ENCODE results near the gene POLA2. TPM values are rescaled to one million over a fixed set of nuclear protein-coding genes. Genes with fewer than 3 reads are reported as not detected.

POLA2 gene
- total RNA-seq, 2 experiments from 2014 or later, result 73.8 to 74.5 TPM

DNA sequence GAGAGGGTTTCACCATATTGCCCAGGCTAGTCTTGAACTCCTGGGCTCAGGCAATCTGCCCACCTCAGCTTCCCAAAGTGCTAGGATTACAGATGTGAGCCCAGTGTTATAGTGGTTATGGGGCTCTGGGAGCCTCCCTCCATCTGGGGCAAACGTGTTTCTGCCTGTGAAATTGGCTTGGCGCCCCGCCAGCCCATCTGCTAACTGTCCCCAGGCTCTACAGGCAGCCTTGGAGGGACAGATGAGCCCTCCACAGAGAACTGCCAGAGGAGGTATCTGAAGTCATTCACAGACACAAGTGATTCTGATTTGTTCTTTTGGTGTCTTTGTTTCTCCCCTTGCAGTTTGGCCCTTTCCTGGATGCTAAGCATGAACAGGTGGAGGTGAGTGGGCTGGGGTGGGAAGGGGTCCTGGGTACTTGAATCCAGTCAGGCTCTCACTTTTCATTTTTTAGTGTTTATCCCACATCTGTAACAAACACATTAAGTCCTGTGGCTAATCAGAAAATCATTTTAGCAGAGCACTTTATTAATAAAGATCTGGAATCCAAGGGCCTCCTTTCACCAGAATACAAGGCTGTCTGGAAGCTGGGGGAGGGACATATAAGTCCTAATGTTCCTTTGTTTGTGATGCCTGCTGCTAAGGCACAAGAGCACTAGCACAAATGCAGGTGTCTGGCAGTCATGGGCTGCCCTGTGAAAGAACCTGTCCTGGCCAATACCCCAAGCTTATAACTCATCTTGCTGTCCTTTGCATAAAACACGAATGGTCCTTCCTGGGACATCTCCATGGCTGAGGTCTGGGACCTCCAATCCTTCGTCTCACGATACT, 27.2 kb downstream of the POLA2 start:
- Mint-ChIP-seq H3K36me3 (peaks cover 33% of the 10 kb centered on the region), H3K27ac (no peak overlapping the region), H3K4me3 (no peak overlapping the region), H3K9me3 (no peaks in the 10 kb centered on the region), H3K4me1 (no peaks in the 10 kb centered on the region), H3K27me3 (no peaks in the 10 kb centered on the region)
- no peak for DNase-seq

DNA sequence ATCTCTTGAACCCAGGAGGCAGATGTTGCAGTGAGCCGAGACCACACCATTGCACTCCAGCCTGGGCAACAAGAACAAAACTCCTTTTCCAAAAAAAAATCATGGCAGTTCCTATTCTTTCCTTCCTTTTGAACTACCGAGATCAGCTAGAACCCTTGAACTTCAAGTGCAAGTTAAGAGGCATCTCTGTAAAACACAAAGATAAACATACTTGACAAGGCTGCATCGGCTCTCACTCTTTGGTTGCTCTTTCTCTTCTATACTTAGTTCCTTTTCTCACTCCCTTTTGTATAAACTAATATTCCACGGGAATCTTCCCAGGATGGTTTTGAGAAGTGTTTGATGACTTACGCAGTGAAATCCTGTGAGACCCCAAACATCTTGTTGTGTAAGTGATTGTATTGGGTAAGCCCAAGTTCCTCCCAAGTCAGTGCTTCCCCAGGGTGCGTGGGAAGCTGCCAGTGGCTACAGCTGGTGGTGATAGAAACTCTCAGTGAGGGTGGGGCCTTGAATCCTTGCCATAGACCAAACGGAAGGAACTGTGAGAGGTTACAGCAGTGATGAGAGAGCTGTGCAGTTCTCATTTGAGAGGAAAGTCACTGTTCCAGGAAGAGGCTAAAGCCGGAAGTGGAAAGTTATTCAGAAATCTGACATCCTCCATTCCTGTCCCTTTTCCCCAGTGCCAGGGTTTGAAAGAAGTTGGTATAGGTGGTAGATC, 28.8 kb downstream of the POLA2 start:
- Mint-ChIP-seq H3K4me1 (no peaks in the 10 kb centered on the region), H3K27me3 (no peaks in the 10 kb centered on the region)

DNA sequence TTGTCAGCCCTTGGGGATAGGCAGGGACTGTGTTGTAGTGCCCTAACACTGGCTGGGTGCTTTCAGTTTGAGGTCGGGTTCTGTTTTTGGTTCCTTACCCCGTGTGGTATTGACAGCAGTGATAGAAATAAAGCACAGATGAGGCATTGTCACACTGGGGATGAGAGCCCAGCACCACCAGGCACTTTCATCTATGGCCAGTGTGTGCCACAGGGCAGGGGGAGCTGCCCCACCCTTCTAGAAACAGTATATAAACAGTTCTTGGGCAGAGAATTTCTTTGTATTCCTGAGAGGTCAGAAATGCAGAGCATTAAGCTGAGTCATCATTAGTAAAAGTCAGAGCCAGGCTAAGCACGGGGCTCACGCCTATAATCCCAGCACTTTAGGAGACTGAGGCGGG, 29.9 kb downstream of the POLA2 start:
- Mint-ChIP-seq H3K4me1 (no peaks in the 10 kb centered on the region), H3K36me3 (peaks cover 40% of the 10 kb centered on the region), H3K4me3 (no peak overlapping the region), H3K9me3 (no peaks in the 10 kb centered on the region), H3K27me3 (no peaks in the 10 kb centered on the region), H3K27ac (peak overlapping the region; percentile 50)
- DNase-seq, result no peak

More for the DNA sequence above, 28.8 kb downstream of the POLA2 start:
- H3K36me3 Mint-ChIP-seq, result peaks cover 39% of the 10 kb centered on the region
- H3K9me3 Mint-ChIP-seq, result no peaks in the 10 kb centered on the region
- DNase-seq, result no peak
- no peak overlapping the region for H3K4me3 Mint-ChIP-seq
- H3K27ac Mint-ChIP-seq, result no peak overlapping the region

DNA sequence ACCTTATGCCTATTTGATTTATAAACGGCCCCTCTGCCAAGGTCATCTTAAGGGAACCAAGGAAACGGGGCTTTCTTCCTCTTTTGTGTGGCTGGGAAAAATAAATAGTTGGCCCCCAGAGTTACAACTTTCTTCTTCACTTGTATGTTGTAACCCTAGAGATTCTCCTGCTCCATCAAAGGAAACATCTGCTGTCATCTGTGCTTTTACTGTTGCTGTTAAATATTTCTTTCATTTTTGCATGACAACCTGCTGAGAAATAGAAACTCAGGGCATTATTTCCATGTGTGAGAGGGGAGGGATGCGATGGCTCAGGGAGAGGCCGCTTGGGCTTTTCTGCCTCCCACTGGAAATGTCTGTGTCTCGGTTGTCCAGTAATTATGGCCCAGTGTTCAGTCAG, 31.1 kb downstream of the POLA2 start:
- no peak overlapping the region for H3K4me3 Mint-ChIP-seq
- no peaks in the 10 kb centered on the region for H3K9me3 Mint-ChIP-seq
- peaks cover 35% of the 10 kb centered on the region for H3K36me3 Mint-ChIP-seq
- no peak for DNase-seq
- H3K27me3 Mint-ChIP-seq, result no peaks in the 10 kb centered on the region
- no peak overlapping the region for H3K27ac Mint-ChIP-seq
- H3K4me1 Mint-ChIP-seq, result no peaks in the 10 kb centered on the region

DNA sequence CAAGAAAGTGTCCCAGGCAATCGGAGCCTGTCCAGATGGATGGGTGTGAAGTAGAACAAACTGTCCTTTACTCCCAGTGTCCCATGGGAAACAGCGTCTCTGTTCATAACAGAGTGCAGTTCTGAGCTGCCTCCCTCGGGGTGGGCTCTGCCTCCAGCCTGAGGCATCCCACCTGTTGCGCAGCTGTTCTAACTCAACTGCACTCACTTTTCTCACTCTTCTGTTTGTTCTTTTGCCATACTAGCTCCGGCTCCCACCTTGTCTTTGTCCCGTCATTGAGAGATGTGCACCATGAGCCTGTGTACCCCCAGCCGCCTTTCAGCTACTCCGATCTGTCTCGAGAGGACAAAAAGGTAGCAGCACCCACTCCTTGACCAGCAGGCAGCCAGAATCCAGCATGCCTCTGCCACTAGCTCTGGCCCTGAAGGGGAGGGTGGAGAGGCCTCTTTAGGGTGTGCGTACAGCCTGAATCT, 32.2 kb downstream of the POLA2 start:
- Mint-ChIP-seq H3K4me3 (no peak overlapping the region), H3K27ac (no peak overlapping the region), H3K36me3 (peaks cover 36% of the 10 kb centered on the region), H3K4me1 (no peaks in the 10 kb centered on the region), H3K9me3 (no peaks in the 10 kb centered on the region), H3K27me3 (no peaks in the 10 kb centered on the region)
- no peak for DNase-seq

DNA sequence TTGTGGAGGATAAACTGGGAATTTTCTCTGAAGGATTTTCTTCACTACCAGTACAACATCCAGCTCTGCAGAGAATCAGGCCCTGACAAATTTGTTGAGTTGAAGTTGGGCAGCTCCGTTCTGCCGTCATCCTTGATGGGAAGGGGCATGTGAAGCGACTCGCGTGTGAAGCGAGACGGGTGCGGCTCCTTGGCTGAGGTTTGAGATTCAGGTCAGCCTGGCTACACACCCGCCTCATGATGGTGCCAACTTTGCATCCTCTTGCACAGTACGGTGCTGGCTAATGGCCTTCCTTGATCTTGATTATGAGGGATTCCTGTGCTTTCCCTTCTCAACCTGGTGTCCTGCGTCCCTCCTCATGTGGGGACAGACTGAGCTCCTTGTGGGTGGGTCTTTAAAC, 33.2 kb downstream of the POLA2 start:
- Mint-ChIP-seq H3K27me3 (no peaks in the 10 kb centered on the region), H3K36me3 (peaks cover 31% of the 10 kb centered on the region), H3K9me3 (no peaks in the 10 kb centered on the region), H3K4me3 (no peak overlapping the region), H3K27ac (no peak overlapping the region), H3K4me1 (no peaks in the 10 kb centered on the region)
- no peak for DNase-seq

DNA sequence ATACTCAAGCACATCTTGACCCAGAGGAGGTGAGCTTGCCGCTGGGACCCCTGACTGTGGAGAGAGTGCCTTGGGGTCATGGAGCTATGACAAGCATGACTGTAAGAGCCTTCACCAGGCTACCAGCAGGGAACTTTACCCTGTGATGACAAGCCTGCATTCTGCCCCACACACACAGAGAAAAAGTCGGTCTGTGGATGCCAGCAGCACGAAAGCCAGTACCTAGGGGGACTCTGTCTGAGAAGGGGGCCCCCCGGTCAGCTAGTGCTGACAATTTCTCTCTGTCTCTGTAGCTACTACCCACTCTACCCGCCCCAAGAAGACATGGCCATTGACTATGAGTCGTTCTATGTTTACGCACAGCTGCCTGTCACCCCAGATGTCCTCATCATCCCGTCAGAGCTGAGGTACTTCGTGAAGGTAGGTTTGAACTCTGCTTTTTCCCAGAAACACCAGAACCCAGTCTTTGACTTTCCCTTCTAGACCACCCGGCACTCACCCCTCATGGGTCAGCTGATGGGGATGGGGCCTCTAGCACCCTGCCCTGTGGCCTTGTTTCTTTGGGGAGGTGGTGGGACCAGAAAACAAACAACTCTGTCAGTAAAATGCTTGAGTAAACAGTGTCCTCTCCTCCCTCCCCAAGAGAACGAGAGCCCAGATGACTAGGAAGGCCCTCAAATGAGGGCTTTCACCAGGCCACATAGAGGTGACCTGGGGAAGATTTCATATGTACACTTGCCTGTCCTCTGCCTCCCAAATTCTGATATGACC, 34.0 kb downstream of the POLA2 start:
- H3K4me1 Mint-ChIP-seq, result no peaks in the 10 kb centered on the region
- no peaks in the 10 kb centered on the region for H3K27me3 Mint-ChIP-seq
- H3K36me3 Mint-ChIP-seq, result peaks cover 27% of the 10 kb centered on the region
- no peak overlapping the region for H3K27ac Mint-ChIP-seq
- no peak overlapping the region for H3K4me3 Mint-ChIP-seq
- DNase-seq, result no peak
- no peaks in the 10 kb centered on the region for H3K9me3 Mint-ChIP-seq

DNA sequence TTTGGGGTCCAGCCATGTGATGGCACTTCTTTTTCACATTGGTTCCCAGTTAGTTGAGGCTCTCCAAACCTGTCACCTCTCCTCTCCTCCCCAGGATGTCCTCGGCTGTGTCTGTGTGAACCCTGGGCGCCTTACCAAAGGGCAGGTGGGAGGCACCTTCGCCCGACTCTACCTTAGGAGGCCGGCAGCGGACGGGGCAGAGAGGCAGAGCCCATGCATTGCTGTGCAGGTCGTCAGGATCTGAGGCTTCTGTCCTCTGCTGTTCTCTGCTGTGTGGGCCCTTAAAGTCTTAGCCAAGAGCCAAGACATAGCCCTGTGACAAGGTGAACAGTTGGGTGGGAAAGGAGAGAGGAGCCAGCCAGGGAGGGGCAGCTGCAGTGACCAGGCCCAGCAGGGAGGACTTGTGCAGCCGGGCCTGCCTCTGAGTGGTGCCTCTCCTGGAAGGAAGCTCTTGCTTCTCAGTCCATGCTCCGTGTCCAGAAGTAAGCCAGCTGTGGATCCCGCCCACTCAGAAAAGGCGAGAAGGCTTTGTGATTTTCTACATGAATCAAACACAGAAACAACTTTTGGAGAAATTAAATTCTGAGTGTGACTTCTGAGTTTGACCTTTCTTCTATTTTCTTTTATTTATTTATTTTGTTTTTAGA, 35.4 kb downstream of the POLA2 start:
- no peak for DNase-seq

DNA sequence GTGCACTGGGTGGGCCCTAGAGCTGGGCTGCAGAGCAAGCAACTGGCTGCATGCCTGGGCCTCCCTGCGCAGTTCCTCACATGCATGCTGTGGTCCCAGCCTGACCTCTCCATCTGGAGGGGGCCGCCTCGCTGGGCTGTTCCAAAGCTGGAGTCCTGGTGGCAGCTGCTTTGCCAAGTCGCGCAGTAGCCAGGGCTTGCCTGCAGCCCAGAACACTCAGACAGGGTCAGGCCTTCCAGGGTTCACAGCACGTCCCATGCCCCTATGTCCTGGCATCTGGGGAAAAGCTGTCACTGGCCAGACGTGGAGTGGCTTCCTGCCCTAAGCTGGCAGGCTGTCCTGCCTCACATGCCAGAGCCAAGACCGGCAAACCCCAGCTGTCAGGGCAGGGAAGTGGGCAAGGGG, 36.4 kb downstream of the POLA2 start:
- DNase-seq, result no peak
- Mint-ChIP-seq H3K27ac (no peak overlapping the region), H3K9me3 (no peaks in the 10 kb centered on the region), H3K36me3 (peaks cover 19% of the 10 kb centered on the region), H3K27me3 (no peaks in the 10 kb centered on the region), H3K4me1 (no peaks in the 10 kb centered on the region), H3K4me3 (no peak overlapping the region)

More for the DNA sequence above, 35.4 kb downstream of the POLA2 start:
- no peaks in the 10 kb centered on the region for H3K4me1 Mint-ChIP-seq
- H3K4me3 Mint-ChIP-seq, result no peak overlapping the region
- H3K27me3 Mint-ChIP-seq, result no peaks in the 10 kb centered on the region
- peaks cover 19% of the 10 kb centered on the region for H3K36me3 Mint-ChIP-seq
- no peak overlapping the region for H3K27ac Mint-ChIP-seq
- no peaks in the 10 kb centered on the region for H3K9me3 Mint-ChIP-seq

DNA sequence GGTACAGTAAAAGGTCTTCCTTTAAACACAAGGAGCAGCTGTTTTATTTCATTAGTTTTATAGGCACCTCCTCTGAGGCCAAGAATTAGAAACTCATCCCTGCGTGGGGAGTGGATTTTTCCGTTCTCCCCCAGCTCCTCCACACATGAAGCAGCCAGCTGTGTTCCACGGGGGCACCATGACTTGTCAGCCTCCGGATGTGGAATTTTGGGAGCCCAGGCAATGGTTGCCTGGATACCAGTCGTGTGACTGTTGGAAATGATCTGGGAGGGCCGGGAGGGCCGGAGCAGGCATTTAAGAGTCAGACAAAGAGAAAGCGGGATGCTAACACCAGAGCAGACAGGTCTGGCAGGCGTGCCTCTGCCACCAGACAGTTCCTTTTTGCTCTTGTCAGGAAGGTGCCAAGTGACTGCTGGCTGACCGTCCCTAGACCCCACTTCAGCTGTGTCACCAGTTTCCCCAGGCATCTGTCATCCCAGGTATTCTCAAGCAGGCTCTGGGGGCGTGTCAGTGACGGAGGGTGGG, 37.0 kb downstream of the POLA2 start:
- Mint-ChIP-seq H3K4me3 (no peak overlapping the region), H3K27me3 (no peaks in the 10 kb centered on the region), H3K9me3 (no peaks in the 10 kb centered on the region), H3K36me3 (peaks cover 21% of the 10 kb centered on the region), H3K4me1 (no peaks in the 10 kb centered on the region), H3K27ac (no peak overlapping the region)
- DNase-seq, result no peak

DNA sequence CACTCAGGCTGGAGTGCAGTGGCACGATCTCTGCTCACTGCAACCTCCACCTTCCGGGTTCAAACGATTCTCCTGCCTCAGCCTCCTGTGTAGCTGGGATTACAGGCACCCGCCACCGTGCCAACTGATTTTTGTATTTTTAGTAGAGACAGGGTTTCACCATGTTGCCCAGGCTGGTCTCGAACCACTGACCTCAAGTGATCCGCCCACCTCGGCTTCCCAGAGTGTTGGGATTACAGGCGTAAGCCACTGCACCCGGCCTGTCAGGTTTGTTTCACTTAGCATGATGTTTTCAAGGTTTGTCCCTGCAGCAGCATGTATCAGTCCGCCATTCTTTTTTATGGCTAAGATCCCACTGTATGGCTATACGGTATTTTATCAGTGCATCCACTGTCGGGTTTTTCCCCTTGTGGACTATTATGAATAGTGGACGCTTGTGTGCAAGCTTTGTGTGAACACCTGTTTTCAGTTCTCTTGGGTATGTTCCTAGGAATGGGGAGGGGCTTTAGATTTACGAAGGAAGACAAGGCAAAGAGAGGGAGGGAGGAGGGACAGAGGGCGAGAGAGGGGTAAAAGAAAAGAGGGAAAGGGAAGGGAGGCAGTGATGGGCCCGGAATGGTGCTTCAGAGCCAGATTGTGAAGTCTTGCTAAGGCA, 39.0 kb downstream of the POLA2 start:
- no peak overlapping the region for H3K27ac Mint-ChIP-seq
- H3K36me3 Mint-ChIP-seq, result peaks cover 14% of the 10 kb centered on the region
- no peaks in the 10 kb centered on the region for H3K9me3 Mint-ChIP-seq
- DNase-seq, result no peak
- no peak overlapping the region for H3K4me3 Mint-ChIP-seq
- H3K4me1 Mint-ChIP-seq, result no peaks in the 10 kb centered on the region
- no peaks in the 10 kb centered on the region for H3K27me3 Mint-ChIP-seq

DNA sequence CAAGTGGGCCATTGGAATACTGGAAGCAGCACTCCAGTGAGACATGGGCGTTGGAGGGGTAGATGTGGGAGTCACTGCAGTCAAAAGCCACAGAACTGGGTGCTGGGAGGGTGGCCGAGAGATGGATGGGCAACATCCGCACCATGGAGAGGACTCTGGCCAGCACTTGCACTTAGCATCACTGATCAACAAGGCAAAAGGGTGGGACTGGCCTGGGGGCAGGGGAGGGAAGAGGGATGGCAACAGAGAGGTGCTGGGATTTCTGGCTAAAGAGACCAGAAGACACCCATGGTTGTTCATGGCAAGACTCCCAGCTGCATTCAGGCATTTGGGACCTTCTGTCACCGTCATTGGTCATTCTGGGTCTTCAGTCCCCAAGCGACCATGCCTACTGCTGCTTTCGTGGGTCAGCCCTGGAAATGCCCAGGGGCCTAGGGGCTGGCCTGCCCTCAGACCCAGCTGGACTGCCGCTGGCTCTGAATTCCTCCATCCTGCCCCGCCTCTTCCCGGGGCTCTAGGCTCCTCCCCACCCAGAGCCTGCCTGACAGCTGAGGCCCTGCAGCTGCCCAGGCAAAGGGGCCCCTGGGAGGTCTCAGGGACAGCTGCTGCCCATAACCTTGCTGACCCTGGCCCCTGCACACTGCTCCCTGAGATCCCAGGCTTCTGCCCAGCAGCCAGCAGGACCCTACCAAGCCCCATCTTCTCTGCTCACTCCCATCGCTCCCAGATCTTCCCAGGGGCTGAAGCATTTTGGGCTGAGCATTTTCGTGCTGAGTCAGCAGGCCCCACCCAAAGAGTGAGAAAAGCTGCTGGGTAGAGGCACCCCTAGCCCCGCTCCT, 39.9 kb downstream of the POLA2 start:
- no peak overlapping the region for H3K27ac Mint-ChIP-seq
- H3K4me3 Mint-ChIP-seq, result no peak overlapping the region
- no peaks in the 10 kb centered on the region for H3K9me3 Mint-ChIP-seq

DNA sequence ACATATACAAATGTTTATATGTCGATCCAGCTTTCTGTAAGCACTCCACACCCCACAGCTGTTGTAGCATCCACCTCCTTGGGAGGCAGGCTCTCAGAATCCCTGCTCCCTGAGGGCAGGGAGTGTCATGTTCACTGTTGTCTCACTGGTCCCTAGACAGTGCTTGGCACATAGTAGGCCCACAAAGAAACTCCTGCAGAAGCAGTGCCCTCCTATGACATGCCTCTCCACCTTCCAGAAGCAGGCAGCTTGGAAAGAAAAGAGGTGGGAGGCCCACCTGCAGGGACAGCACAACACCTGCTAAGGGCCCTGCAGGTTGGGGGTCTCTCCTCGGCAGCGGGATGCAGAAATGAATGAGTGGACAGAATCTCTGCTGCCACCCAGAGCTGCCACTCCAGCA, 41.8 kb downstream of the POLA2 start:
- peaks cover 7% of the 10 kb centered on the region for H3K36me3 Mint-ChIP-seq

More for the DNA sequence above, 39.9 kb downstream of the POLA2 start:
- peaks cover 9% of the 10 kb centered on the region for H3K36me3 Mint-ChIP-seq
- no peaks in the 10 kb centered on the region for H3K4me1 Mint-ChIP-seq
- no peak for DNase-seq
- no peaks in the 10 kb centered on the region for H3K27me3 Mint-ChIP-seq

More for the DNA sequence above, 41.8 kb downstream of the POLA2 start:
- no peak for DNase-seq
- no peaks in the 10 kb centered on the region for H3K4me1 Mint-ChIP-seq
- H3K9me3 Mint-ChIP-seq, result no peaks in the 10 kb centered on the region
- H3K27me3 Mint-ChIP-seq, result no peaks in the 10 kb centered on the region
- H3K27ac Mint-ChIP-seq, result no peak overlapping the region
- H3K4me3 Mint-ChIP-seq, result no peak overlapping the region

All from activated naive CD8-positive, alpha-beta T cell treated with anti-CD3 and anti-CD28 coated beads for 36 hours (primary cell).